Right lobe of liver (tissue), 4 donors: ENCODE results near the gene ALLC.

ENCODE experiments used
- CTCF ChIP-seq, 4 donors: fragments of 200-600 bp in 3 of 4; fragments of 450-650 bp in 1 of 4; IDR thresholded peaks; one replicate each; pipeline versions ENCODE4 v1.5.1 to v1.8.0; 2016 to 2022; ENCODE audit warnings: antibody characterized with exemption in 4 of 4, mild to moderate bottlenecking in 2 of 4
- POLR2A ChIP-seq: fragments of 450-650 bp; IDR thresholded peaks from one replicate; pipeline ENCODE4 v1.6.1; 2017; ENCODE audit warnings: antibody characterized with exemption, mild to moderate bottlenecking
- donor health status: DM: no; HTN: no; CAD: no.
- donor health status: DM: no; HTN: no; CAD: no.
- donor health status: DM: no; HTN: yes; CAD: no.

- no peak for TF ChIP-seq CTCF (IDR thresholded peaks at IDR 0.05)
- no peak for TF ChIP-seq POLR2A
Measured at GRCh38 chr2:3631851-3632659, 25.9 kb upstream of the ALLC start.
